Measurements from ENCODE around the gene HDAC4. TPM values are rescaled to one million over a fixed set of nuclear protein-coding genes. Genes with fewer than 3 reads are reported as not detected.

HDAC4 gene
- total and polyA plus RNA-seq, 2 of the 8 experiments (the other 6 are each of a cell fraction or from before 2014, with no cell fraction given) = 15.4 to 31.5 TPM

- TF ChIP-seq KDM4A (IDR thresholded peaks at IDR 0.05; ENCODE audit: low read depth, low read length, severe bottlenecking) (no peak), E2F6 (IDR thresholded peaks at IDR 0.05) (no peak), SAP30 (IDR thresholded peaks at IDR 0.05; ENCODE audit: insufficient read depth, insufficient replicate concordance, low read length) (no peak), GTF2F1 (IDR thresholded peaks at IDR 0.05; ENCODE audit: borderline replicate concordance, low read depth, low read length) (no peak)
Observed at GRCh38 chr2:239227661-239228371, 173.0 kb downstream of the HDAC4 start (continued).

Measured in H1 (cell line).